ENCODE data around the gene KIF17. TPM values are rescaled to one million over a fixed set of nuclear protein-coding genes. Genes with fewer than 3 reads are reported as not detected.
A peak's percentile ranks its signal among the peaks of the same experiment; 100 is the strongest.
"Not testable (repeated sequence)": the region's sequence is repeated elsewhere in the genome, so short reads cannot be mapped to it uniquely, and the experiment has no call there.

Gene KIF17
- total RNA-seq, 1 experiment from 2014 or later: 2.1 TPM

DNA sequence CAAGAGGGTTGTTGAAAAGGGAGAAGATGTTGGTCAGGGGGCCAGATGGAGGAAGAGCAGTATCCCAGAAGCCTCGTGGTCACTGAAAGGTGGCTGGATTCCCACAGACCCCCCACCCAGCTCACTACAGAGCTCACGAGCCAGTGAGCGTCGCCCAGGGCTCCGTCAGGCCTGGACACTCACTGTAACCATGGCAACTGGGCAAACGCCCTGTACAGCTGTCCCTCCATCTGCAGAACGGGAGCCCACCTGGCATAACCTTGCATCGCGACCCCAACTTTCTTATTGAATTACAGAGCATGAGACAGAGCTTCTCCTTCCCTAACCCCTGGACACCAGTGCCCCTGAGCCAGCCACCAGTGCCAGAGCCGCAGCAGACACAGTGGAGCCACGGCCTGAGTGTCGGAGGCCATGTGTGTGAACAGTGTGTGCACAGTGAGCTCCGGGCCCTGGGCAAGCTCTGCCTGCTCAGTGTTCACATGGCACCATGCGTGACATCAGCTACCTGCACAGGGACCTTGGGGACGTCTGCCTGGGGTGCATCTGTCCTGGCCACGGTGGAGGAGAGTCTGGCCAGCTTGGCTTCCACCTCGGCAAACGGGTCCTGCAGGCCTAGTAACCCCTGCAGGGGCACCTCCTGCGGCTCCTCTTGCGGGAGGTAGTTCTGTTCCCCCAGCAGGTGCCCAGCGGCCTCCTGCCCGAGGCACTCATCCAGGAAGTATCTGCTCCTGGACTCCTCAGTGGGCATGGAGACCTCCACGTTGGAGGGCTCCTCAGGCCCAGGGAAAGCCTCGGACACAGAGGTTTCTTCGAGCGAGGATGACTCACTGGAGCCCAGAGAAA lies 30.7 kb downstream of the KIF17 start:
- DNase-seq (ENCODE audit: low spot score): no peak

- no peak for DNase-seq (ENCODE audit: low spot score)
Measured at GRCh38 chr1:20685741-20686140, 32.1 kb downstream of the KIF17 start.

DNA sequence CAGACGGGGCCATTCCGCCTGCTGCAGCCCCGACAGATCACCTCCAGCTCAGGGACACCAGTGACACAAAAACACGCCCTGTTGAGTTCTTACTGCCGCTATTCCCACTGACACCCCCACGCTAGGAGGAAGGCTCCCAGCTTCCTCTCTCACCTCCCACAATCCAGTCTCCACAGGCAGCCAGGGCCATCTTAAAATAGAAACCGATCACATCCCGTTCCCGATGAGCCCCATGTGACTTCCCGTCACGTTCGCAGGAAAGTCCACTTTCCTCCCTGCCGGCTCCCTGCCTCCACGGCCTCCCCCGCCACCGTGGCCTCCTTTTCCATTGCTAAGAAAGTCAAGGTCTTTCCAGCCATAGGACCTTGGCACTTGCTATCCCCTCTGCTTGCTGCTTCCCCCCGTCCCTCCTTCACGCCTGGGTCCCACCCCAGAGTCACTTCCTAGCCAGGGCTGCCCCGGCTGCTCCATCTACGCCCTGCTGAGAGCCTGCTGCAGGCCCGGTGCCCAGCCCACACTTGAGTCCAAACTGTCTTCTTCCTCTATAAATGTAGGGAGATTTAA lies 32.6 kb downstream of the KIF17 start:
- no peak for DNase-seq (ENCODE audit: low spot score)

DNA sequence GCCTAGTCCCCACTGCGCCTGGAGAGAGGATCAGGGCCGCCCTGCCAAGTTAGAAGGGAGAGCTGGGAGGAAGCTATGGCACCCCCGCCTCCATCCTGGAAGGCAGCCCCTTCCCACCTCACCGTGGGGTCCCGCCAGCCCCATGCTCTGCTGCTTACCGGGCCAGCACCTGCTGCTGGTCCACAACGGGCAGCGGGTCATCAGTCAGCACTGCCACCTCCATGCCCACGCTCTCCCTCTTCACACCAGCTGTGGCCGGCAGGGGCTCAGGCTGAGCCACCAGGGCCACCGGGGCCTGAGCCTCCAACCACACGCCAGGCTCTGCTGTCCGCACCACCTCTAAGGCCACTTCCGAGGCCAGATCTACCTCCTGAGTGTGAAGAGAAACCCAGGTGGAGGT lies 33.2 kb downstream of the KIF17 start:
- no peak for DNase-seq (ENCODE audit: low spot score)

DNA sequence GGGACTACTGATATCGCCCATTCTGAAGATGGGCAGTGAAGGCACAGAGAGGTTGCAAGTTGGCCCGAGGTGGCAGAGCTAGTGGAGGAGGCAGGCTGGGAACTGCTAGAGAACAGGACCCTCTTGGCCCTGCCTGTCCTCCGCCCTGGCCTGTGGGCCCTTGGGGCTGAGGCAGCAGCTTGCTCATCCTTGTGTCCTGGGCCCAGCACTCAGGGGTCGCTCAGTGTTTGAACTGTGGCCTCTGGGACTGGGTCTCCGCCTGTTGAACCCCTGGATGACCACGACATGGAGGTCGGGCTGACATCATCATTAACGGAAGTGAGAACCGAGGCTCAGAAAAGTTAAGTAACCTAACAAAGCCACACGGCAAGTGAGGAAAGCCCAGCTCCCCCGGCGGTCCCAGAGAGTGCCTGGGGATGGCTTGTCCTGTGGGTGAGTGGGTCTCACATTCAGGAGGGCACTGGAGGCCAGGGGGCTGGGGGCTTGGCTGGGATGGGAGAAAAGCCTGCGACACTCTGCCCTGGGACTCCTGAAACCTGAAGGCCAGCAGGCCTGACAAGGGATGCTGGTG lies 33.7 kb downstream of the KIF17 start:
- DNase-seq (ENCODE audit: low spot score): no peak

GRCh38 chr1:20683614-20684013 lies 34.2 kb downstream of the KIF17 start:
- DNase-seq (ENCODE audit: low spot score): no peak

- DNase-seq (ENCODE audit: low spot score): no peak
Measured at GRCh38 chr1:20682571-20683236, 35.1 kb downstream of the KIF17 start.

DNA sequence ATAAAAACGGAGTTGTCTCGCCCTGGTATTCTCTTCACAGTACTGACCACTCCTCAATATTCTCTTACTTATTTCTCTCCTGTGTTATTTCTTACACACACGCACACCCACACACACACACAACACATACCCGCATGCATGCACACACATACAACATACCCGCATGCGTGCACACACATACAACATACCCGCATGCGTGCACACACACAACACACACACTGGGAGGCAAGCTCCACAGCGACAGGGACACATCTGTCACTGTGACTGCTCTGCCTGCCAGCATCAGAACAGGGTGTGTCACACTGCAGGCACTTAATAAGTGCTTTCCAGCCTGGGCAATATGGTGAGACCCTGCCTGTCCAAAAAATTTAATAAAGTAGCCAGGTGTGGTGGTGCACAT lies 35.8 kb downstream of the KIF17 start:
- no peak for DNase-seq (ENCODE audit: low spot score)

GRCh38 chr1:20680269-20680668 lies 37.5 kb downstream of the KIF17 start:
- DNase-seq (ENCODE audit: low spot score): no peak

DNA sequence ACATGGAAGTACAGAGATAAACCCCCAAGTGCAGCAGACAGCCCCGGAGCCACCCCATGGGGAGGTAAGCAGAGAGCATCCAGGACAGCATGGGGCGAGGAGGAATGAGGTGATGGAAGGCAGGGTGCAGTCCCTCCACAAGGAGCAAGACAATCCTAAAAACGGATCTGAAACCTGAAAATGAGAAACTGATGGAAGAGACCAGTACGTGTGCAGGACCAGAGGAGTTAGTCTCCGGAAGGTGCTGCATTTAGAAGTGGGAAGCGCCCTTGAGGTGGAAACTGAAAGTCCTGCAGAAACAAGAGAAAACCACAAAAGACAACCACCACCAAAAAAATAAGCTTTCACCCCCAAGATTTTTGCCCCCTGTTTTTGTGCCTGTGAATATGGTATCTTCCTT lies 39.2 kb downstream of the KIF17 start:
- no peak for DNase-seq (ENCODE audit: low spot score)

DNA sequence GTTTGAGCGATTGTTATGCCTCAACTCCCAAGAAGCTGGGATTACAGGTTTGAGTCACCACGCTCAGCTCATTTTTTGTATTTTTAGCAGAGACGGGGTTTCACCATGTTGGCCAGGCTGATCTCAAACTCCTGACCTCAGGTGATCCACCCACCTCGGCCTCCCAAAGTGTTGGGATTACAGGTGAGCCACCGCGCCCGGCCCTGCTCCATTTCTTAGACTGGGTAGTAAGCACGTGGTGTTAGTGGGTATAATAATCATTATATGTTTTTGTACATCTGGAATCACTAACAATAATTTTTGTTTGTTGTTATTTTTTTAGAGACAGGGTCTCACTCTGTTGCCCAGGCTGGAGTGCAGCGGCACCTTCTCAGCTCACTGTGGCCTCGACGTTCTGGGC lies 44.2 kb downstream of the KIF17 start:
- DNase-seq (ENCODE audit: low spot score): not testable (repeated sequence)

DNA sequence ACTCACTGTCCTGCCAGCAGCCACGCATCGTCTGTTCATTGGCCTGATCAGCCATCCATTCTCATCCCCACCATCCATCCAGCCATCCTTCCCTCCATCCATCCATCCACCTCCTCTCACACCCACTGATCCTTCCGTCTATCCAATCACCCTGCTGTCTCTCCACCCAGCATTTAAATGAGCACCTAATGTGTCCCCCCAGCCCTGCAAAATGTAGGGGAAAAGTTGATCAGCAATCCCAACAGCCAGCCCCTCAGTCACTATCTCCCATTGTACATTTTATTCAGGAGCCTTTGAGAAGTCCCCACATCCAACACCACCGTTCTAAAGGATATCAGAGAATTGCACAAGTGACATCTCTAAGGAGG lies 45.6 kb downstream of the KIF17 start:
- DNase-seq (ENCODE audit: low spot score): no peak

- DNase-seq (ENCODE audit: low spot score): no peak
Measured at GRCh38 chr1:20670936-20671335, 46.9 kb downstream of the KIF17 start.

- no peak for DNase-seq (ENCODE audit: low spot score)
Measured at GRCh38 chr1:20668581-20668980, 49.2 kb downstream of the KIF17 start.

GRCh38 chr1:20666804-20667203 lies 51.0 kb downstream of the KIF17 start:
- peak; percentile 42 for DNase-seq (ENCODE audit: low spot score)

DNA sequence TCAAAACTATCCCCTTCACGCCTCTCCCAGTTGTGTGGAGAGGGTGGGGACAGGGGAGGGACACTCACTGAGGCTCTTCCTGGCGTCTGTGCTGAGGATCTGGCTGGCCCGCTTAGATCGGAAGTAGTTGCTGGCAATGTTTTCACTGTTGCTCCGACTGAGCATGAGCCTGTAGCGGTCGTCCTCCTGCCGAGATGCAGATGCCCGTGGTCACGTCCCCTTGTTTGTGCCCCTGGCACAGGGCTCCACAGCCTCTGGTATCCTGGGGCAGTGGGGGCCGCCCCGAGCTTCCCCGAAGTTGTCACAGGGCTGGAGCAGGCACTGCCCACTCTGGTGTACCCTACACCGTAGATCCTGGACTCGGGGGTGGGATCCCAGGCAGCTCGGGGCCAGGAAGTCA lies 51.7 kb downstream of the KIF17 start:
- no peak for DNase-seq (ENCODE audit: low spot score)

GRCh38 chr1:20665726-20666125 lies 52.1 kb downstream of the KIF17 start:
- no peak for DNase-seq (ENCODE audit: low spot score)

DNA sequence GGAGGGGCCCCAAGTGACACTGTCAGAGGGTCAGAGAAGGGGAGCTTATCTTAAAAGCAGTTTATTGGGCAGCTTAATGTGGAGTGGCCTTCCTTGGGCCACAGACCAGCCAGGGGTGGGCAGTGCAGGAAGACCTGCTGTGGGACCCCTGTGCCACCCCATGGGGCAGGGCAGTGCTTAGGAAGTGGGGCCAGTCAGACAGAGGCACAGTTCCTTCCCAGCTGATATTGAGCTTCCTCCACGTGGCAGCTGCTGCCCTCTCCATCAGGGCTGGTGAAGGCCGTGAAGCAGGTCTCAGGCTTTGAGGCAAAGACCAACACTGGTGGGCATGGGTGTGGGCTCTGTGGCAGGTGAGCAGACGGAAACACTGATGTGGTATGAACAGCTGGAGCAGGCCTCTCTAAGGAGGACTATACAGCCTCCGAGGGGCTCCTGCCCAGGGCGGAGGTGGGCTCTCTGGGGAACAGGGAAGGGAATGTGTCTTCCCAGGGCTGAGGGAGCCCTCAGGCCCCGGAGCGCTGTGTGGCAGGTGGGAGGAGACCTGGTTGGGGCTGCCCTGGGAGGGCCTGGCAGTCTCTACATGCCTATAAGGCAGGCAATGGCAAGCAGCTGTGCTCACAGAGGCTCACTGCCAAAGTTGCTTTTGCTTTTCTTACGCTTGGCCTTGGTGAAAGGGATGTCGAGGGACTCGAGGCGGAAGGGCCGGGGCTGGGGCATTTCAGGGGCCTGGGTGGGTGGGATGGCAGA lies 53.7 kb downstream of the KIF17 start:
- no peak for DNase-seq (ENCODE audit: low spot score)

- DNase-seq (ENCODE audit: low spot score): no peak
Measured at GRCh38 chr1:20663365-20663764, 54.4 kb downstream of the KIF17 start.

- no peak for DNase-seq (ENCODE audit: low spot score)
Measured at GRCh38 chr1:20662110-20662475, 55.7 kb downstream of the KIF17 start.

GRCh38 chr1:20661207-20662109 lies 56.3 kb downstream of the KIF17 start, which contains the start of gene DDOST:
TSS of gene DDOST (minus strand) at chr1:20661369. CDS start at chr1:20661350, 19 bp downstream.
- DNase-seq (ENCODE audit: low spot score): peak; percentile 91

Data from A172 (cell line).